Fibroblast of lung (primary cell): ENCODE measurements around the gene TBC1D17. TPM values are rescaled to one million over a fixed set of nuclear protein-coding genes. Genes with fewer than 3 reads are reported as not detected.

Experiments
- DNase-seq, 2 donors: peaks; one replicate each; pipeline versions ENCODE4 v3.0.0 to v3.0.0-alpha.2; 2010; ENCODE audit warnings: low read depth in 2 of 2
- H2AFZ ChIP-seq: 2 replicates; pipeline ENCODE4 v1.5.1; 2012; ENCODE audit warnings: low read length, control low read depth, inconsistent platforms
- H3K27ac ChIP-seq: 2 replicates; pipeline ENCODE4 v1.5.1; 2011; ENCODE audit warnings: low read length, control low read depth; ENCODE audit not compliant: insufficient read depth
- H3K27me3 ChIP-seq: 2 replicates; pipeline ENCODE4 v1.5.1; 2011; ENCODE audit warnings: mild to moderate bottlenecking, low read length; ENCODE audit not compliant: control insufficient read depth, insufficient read depth
- H3K36me3 ChIP-seq: 2 replicates; pipeline ENCODE4 v1.5.1; 2011; ENCODE audit warnings: low read length; ENCODE audit not compliant: control insufficient read depth, insufficient read depth
- H3K4me1 ChIP-seq: 2 replicates; pipeline ENCODE4 v1.5.1; 2011; ENCODE audit warnings: low read length; ENCODE audit not compliant: control insufficient read depth, insufficient read depth; ENCODE audit errors: extremely low read depth
- H3K4me2 ChIP-seq: 2 replicates; pipeline ENCODE4 v1.5.1; 2011; ENCODE audit warnings: low read length, control low read depth; ENCODE audit not compliant: insufficient read depth; ENCODE audit errors: extremely low read depth
- H3K4me3 ChIP-seq, 4 experiments: fragments of 200-600 bp in 1 of 4; sonication (generic) in 1 of 4; replicated peaks in 1 of 4; 2 replicates each; pipeline ENCODE4 v1.5.1; 2011 to 2016; ENCODE audit warnings: low read length in 4 of 4, low read depth in 3 of 4, mild to moderate bottlenecking in 3 of 4, control low read depth in 2 of 4, inconsistent platforms in 1 of 4, mixed read lengths in 1 of 4; ENCODE audit not compliant: insufficient read depth in 1 of 4; ENCODE audit errors: control extremely low read depth in 1 of 4
- H3K79me2 ChIP-seq: 2 replicates; pipeline ENCODE4 v1.5.1; 2012; ENCODE audit warnings: mild to moderate bottlenecking, low read length, inconsistent platforms; ENCODE audit not compliant: control insufficient read depth, insufficient read depth
- H3K9ac ChIP-seq: 2 replicates; pipeline ENCODE4 v1.5.1; 2011; ENCODE audit warnings: mild to moderate bottlenecking, low read length, control low read depth; ENCODE audit not compliant: insufficient read depth
- H3K9me3 ChIP-seq: 2 replicates; pipeline ENCODE4 v1.5.1; 2012; ENCODE audit warnings: low read depth, low read length; ENCODE audit not compliant: control insufficient read depth, insufficient read depth
- H4K20me1 ChIP-seq: 2 replicates; pipeline ENCODE4 v1.5.1; 2011; ENCODE audit warnings: low read length; ENCODE audit not compliant: control insufficient read depth, insufficient read depth; ENCODE audit errors: extremely low read depth
- EZH2 ChIP-seq: IDR thresholded peaks from 2 replicates; pipeline ENCODE4 v1.5.1; 2012; ENCODE audit warnings: low read length, control low read depth, mild to moderate bottlenecking; ENCODE audit errors: missing control alignments
- polyA minus RNA-seq: library from RNA; depleted of rRNA, polyadenylated mRNA; stranded (reverse); fragments of >200 nt; gene quantifications from 2 replicates; pipeline ENCODE4 v1.2.3, GENCODE V29; 2011; ENCODE audit warnings: low replicate concordance
- polyA plus RNA-seq, 2 donors: library from polyadenylated mRNA; depleted of rRNA in 1 of 2; stranded (reverse) in 1 of 2; unstranded in 1 of 2; fragments of >200 nt; gene quantifications; 2 replicates each; pipeline ENCODE4 v1.2.1, GENCODE V29; 2011 to 2012; ENCODE audit warnings: missing spikeins in 1 of 2
- total RNA-seq: library from RNA; depleted of rRNA; stranded (reverse); fragments of >200 nt; gene quantifications from 2 replicates; pipeline ENCODE4 v1.2.1, GENCODE V29; 2014
- TF ChIP-seq, protein P1 (sequence below), 2 donors: IDR thresholded peaks in 1 of 2; conservative IDR thresholded peaks in 1 of 2; 1 replicate in 1 of 2; 2 replicates in 1 of 2; pipeline ENCODE4 v1.5.1; 2011 to 2012; ENCODE audit warnings: low read length in 2 of 2, control low read depth in 1 of 2, inconsistent platforms in 1 of 2, low read depth in 1 of 2, mild to moderate bottlenecking in 1 of 2

Gene TBC1D17
- total RNA-seq (10.0 and 19.5 TPM in 2 replicates), polyA plus RNA-seq (32.5 and 34.2 TPM in 2 replicates), polyA minus RNA-seq (111 and 165 TPM in 2 replicates)
- 42.3 and 47.1 TPM in 2 replicates for polyA plus RNA-seq (2012)

GRCh38 chr19:49877020-49877878, at the start of gene TBC1D17, which contains the start of gene AKT1S1:
Gene TBC1D17 (plus strand): TSS chr19:49877702. CDS start chr19:49877724, 22 bp downstream.
Gene AKT1S1 (minus strand): TSS chr19:49877355. CDS start chr19:49873295, 4,060 bp downstream.
- H3K9ac ChIP-seq, result peak within 1 kb of the TSS; percentile 98
- H3K4me3 ChIP-seq, result peak within 1 kb of the TSS; percentile 85 to 98 (median 92)
- DNase-seq, result peak; percentile 100
- no peaks in the 10 kb centered on the region for H4K20me1 ChIP-seq
- peaks cover 22% of the 10 kb centered on the region for H3K79me2 ChIP-seq
- no peaks in the 10 kb centered on the region for H3K9me3 ChIP-seq
- H3K4me1 ChIP-seq, result peaks cover 4% of the 10 kb centered on the region
- peak within 1 kb of the TSS; percentile 93 for H2AFZ ChIP-seq
- H3K4me2 ChIP-seq, result peak within 1 kb of the TSS; percentile 93
- no peak for TF ChIP-seq EZH2
- TF ChIP-seq, protein P1, sequence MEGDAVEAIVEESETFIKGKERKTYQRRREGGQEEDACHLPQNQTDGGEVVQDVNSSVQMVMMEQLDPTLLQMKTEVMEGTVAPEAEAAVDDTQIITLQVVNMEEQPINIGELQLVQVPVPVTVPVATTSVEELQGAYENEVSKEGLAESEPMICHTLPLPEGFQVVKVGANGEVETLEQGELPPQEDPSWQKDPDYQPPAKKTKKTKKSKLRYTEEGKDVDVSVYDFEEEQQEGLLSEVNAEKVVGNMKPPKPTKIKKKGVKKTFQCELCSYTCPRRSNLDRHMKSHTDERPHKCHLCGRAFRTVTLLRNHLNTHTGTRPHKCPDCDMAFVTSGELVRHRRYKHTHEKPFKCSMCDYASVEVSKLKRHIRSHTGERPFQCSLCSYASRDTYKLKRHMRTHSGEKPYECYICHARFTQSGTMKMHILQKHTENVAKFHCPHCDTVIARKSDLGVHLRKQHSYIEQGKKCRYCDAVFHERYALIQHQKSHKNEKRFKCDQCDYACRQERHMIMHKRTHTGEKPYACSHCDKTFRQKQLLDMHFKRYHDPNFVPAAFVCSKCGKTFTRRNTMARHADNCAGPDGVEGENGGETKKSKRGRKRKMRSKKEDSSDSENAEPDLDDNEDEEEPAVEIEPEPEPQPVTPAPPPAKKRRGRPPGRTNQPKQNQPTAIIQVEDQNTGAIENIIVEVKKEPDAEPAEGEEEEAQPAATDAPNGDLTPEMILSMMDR (conservative IDR thresholded peaks at IDR 0.05 in 1 of 2, IDR thresholded peaks at IDR 0.05 in 1 of 2; ENCODE audit: low read depth in 1 of 2, low read length in 2 of 2), result no peak
- peaks cover 28% of the 10 kb centered on the region for H3K36me3 ChIP-seq
- H3K27ac ChIP-seq, result peak within 1 kb of the TSS; percentile 94
- no peaks in the 10 kb centered on the region for H3K27me3 ChIP-seq

DNA sequence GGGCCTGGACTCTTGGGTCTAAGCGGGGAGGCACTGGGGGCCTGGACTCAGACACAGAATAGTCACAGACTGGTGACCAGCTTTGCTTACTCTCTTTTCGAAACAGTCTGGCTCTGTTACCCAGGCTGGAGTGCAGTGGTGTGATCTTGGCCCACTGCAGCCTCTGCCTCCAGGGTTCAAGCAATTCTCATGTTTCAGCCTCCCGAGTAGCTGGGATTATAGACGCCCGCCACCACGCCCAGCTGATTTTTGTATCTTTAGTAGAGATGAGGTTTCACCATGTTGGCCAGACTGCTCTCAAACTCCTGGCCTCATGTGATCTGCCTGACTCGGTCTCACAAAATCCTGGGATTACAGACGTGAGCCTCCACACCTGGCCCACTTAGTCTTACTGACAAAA, 48.3 kb upstream of the TBC1D17 start:
- TF ChIP-seq, protein P1 (conservative IDR thresholded peaks at IDR 0.05 in 1 of 2, IDR thresholded peaks at IDR 0.05 in 1 of 2; ENCODE audit: low read depth in 1 of 2, low read length in 2 of 2), result no peak
- no peak for TF ChIP-seq EZH2
- no peak overlapping the region for H2AFZ ChIP-seq

DNA sequence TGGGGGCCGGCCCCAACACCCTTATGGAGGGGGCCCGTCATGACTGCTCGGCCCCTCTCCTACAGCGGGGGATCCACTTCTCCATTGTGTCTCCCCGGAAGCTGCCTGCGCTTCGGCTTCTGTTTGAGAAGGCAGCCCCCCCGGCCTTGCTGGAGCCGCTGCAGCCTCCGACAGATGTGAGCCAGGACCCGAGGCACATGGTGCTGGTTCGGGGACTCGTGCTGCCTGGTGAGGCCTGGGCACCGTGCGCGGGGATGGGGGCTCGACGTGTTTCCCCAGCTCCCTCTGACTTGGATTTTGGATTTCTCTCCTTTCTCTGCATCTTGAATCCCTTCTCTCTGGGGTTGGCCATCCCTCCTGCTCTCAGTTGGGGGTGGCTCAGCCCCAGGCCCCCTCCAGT, 47.8 kb upstream of the TBC1D17 start:
- H3K9ac ChIP-seq, result no peak overlapping the region
- no peak overlapping the region for H3K4me2 ChIP-seq
- H3K9me3 ChIP-seq, result no peaks in the 10 kb centered on the region
- TF ChIP-seq, protein P1 (conservative IDR thresholded peaks at IDR 0.05 in 1 of 2, IDR thresholded peaks at IDR 0.05 in 1 of 2; ENCODE audit: low read depth in 1 of 2, low read length in 2 of 2), result no peak
- no peak for TF ChIP-seq EZH2
- H3K27me3 ChIP-seq, result no peaks in the 10 kb centered on the region
- no peak overlapping the region for H2AFZ ChIP-seq
- no peak overlapping the region for H3K27ac ChIP-seq
- H3K36me3 ChIP-seq, result peaks cover 18% of the 10 kb centered on the region
- DNase-seq, result no peak
- no peaks in the 10 kb centered on the region for H4K20me1 ChIP-seq
- H3K4me3 ChIP-seq, result no peak overlapping the region
- no peaks in the 10 kb centered on the region for H3K4me1 ChIP-seq
- no peaks in the 10 kb centered on the region for H3K79me2 ChIP-seq

More for the DNA sequence above, 48.3 kb upstream of the TBC1D17 start:
- no peak for DNase-seq
- Histone ChIP-seq H3K4me1 (no peaks in the 10 kb centered on the region), H3K4me3 (no peak overlapping the region), H4K20me1 (no peaks in the 10 kb centered on the region), H3K36me3 (peaks cover 13% of the 10 kb centered on the region), H3K9me3 (no peaks in the 10 kb centered on the region), H3K4me2 (no peak overlapping the region), H3K9ac (no peak overlapping the region), H3K27me3 (no peaks in the 10 kb centered on the region), H3K27ac (no peak overlapping the region), H3K79me2 (no peaks in the 10 kb centered on the region)
